Transverse colon (tissue), 4 donors: ENCODE measurements around the gene PASD1.

ENCODE experiments used
- CTCF ChIP-seq, 5 experiments: fragments of 200-600 bp in 3 of 5; fragments of 450-650 bp in 2 of 5; sonication (generic) in 3 of 5; IDR thresholded peaks; 1 replicate in 2 of 5; 2 replicates in 3 of 5; pipeline ENCODE4 v1.5.1; 2016 to 2017; ENCODE audit warnings: antibody characterized with exemption in 5 of 5, inconsistent platforms in 3 of 5, mild to moderate bottlenecking in 2 of 5, moderate library complexity in 1 of 5
- EP300 ChIP-seq: sonication (generic); formaldehyde crosslinking; IDR thresholded peaks from one replicate; pipeline ENCODE4 v1.6.1; 2017; ENCODE audit warnings: antibody characterized with exemption, low read depth
- POLR2AphosphoS5 ChIP-seq, 3 donors: sonication (generic); formaldehyde crosslinking; IDR thresholded peaks; one replicate each; pipeline ENCODE4 v1.6.1; 2016; ENCODE audit warnings: antibody characterized with exemption in 3 of 3

DNA sequence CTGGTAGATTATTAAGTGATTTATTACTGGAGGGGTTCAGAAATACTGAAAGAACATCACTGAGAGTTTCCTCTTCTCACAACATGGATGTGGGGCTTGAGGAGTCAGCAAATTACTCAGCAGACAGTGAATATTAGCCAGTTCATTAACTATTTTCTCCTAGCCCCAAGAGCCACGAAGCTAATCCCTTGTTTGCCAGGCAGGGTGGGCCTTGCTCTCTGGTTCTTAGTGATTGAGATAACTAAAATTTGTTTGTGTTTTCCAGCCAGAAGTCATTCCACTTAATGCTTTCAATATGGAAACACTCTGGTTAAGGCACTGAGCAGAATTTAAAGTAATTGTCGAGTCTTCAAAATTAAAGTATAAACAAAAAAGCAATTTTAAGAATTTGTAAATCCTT lies 40.1 kb upstream of the PASD1 start:
- TF ChIP-seq POLR2AphosphoS5 (IDR thresholded peaks at IDR 0.05) = no peak
- TF ChIP-seq CTCF (IDR thresholded peaks at IDR 0.05) = no peak
- no peak for TF ChIP-seq EP300
